HG03139 (cell line): ENCODE measurements around the gene TMEM9B.
A peak's percentile ranks its signal among the peaks of the same experiment; 100 is the strongest.
"Not testable (repeated sequence)": the region's sequence is repeated elsewhere in the genome, so short reads cannot be mapped to it uniquely, and the experiment has no call there.

ENCODE experiments used
- ATAC-seq: cut with Tn5 transposase; IDR thresholded peaks from one replicate; pipeline ENCODE4 v1.9.1; 2021; ENCODE audit not compliant: unreplicated experiment

TMEM9B gene

DNA sequence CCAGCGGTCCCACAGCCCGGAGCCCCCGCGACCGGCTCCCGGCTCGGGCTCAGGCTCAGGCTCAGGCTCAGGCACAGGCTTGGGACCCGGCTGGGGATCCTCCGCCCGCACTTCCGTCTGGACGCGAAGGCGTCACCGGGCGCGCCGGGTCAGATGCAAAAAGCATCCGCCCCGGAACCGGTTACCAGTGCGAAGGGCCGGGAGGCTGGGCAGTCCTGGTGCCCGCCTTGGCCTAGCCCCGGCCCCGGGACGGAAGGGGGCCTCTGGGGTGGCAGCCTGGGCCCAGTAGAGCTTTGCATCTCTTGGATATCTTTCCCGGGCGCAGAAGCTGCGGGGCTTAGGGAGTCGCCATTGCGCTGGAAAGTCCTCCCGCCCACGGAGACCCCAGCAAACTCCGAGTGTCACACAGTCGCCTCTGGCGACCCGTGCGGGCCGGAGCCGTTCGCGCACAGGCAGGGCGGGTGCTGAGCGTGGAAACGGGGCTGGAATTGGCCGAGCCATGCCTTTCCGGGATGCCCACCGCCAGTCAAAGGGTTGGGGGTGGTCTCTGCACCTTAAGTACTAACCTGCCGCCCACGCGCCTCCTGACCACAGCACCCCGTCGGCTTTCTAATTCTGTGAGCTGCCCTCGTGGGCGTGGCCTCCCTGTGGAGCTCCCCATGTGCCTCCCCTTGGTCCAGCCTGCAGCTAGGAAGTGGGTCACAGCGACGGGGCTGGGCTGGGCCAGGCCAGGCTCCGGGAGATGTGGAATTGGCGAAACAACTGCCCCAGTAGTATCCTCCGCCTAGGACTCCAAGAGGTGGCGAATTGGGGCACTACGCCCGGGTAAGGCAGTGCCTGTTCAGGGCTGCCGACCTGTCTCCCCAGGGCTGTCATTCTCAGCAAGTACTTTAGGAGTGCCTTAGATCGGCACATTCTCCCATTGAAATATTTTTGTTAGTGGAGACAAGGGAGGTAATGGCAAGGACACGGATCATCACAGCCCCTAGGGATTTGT is at the start of gene TMEM9B:
Gene TMEM9B (minus strand): TSS at position 119 of the 997 bp plus-strand sequence. CDS start 129 bp downstream, outside the sequence.
- ATAC-seq: peak; percentile 68

DNA sequence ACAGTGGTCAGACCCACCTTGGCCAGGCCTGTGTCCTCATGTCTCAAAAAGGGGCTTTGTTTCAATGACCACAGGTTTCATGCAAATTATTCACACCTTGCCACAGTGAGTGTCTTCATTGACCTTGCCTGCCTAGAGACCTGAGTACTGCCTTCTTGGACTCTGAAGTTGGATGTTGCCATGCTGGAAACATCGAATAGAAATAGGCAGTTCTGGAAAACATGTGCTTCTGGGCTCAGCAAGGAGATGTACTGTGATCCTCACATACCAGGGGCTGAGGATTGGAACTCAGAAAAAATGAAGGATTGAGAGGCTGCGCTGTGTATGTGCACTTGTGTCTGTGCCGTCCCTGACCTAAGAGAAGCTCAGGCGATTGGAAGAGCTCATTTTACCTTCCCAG is 49.1 kb upstream of the TMEM9B start:
- ATAC-seq: no peak

DNA sequence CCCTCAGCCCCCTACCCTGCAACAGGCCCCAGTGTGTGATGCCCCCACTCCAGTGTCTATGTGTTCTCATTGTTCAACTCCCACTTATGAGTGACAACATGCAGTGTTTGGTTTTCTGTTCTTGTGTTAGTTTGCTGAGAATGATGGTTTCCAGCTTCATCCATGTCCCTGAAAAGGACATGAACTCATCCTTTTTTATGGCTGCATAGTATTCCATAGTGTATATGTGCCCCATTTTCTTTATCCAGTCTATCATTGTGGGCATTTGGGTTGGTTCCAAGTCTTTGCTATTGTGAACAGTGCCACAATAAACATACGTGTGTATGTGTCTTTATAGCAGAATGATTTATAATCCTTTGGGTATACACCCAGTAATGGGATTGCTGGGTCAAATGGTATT is 45.3 kb upstream of the TMEM9B start:
- not testable (repeated sequence) for ATAC-seq

DNA sequence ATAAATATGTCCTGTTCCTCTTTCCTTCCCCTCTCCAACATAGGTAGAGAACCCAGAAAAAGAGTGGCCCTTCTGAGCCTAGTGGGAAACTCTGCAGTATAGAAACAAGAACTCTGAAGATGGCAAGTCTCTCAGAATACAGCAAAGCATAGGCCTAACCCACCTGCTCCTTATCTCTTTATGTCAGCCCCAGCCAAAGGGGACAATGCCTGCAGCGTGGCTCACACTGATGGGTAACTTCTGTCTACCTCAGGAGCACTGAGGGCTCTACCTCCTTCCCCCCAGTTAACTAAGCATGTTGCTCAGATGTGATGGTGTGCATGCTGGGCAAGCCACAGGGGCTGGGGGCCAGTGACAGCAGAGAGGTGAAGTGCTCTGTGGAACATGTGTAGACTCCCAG is 44.4 kb upstream of the TMEM9B start:
- no peak for ATAC-seq

DNA sequence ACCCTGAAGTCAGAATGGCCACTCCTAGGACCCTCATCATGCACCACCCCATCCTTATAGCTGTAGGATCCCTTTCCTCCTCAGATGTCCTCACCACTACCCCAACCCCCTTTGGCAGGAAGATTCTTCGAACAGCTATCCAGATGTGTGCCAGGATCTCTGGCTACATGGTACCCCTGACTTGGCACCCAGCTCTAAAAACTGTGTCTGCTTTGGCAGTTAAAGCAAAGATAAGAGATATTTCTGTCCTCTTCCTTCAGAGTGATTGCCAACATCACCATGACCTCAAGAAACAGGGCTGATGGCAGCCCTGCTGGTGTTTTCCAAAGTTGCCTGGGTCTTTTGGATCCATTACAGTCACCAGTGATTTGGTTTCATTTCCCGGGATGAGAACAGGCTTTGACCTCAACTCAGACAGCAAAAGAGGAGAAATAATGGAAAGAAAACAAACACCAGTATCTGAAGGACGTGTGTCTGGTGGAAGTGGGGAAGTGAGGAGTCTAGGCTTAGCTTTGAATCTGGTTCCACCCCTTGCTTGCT is 43.8 kb upstream of the TMEM9B start:
- no peak for ATAC-seq

DNA sequence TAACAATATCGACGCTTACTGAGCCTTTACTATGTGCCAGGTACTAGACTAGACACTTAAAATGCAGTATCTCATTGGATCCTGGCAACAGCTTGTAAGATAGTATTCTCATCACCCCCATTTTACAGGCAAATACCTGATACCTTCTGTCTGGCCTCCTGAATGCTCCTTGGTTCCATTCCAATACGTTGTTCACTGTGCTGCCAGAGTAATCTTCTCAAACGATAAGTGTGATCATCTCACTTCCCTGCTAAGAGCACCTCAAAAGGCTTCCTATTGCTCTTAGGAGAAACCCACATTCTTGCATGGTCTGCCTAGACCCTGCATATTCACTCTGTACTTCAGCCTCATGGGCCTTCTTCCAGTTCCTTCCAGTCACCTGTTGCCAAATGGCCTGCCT is 40.8 kb upstream of the TMEM9B start:
- no peak for ATAC-seq

DNA sequence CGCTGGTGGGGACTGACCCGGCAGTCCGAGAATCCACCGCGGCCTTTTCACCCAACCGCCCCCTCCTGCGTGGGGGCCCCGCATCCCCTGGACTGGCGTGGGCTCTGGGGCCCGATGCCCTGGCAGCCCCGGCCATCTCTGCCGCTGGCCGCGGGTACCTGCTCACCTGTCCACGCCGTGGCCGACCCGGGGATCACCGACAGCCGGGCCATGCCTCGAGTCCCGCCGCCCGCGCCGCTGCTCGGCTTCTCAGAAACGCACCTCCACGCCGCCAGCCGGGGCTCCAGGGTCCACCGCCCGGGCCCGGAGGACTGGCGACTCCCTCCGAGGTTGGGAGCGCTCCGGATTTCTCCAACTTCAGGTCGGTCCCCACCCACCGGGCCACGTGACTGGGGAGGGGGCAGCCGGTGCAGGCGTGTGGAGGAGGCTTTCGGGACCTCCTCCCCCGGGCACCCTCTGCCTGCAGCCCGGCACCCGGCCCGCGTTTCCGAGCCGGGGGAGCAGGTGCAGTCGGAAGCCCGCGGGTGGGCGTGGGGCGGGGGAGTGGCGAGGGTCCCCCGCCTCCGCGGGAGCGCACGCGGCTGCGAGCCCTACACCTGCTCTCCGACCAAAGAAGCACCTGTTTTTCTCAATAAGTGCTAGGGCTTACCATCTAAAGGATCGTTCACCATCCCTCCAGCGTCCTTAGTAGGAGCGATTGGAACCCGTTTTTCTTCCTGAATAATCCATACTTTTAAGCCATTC is 40.1 kb upstream of the TMEM9B start:
- no peak for ATAC-seq

DNA sequence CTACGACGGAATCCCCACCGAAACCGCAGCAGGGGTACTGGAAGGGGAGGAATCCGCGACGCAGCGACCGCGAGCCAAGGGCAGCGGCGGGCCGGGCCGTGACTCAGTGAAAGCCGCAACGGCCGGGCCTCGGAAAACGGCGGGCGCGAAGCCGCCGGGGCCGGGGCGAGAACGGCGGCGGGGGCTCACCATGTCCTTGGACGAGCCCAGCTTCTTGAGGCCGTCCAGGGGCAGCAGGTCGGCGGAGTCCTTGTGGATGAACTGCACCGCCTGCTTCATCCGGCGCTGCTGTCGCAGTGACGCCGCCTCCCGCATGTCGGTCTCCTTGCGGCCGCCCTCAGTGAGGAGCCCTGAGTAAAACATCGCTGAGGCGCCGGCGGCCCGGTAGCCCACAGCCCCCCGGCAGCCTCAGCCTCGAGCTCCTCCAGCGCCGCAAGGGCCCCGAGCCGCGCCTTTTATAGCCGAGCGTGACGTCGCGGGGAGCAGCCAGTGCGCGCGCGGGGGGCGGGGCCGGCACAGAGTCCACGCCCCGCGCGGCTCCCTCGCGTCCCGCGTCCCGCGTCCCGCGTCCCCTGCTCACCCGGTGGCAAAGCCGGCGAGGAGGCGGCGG is 39.4 kb upstream of the TMEM9B start, which contains the start of gene NRIP3:
Gene NRIP3 (minus strand): TSS at position 429 of the 610 bp plus-strand sequence. CDS start 66 bp downstream, at position 363.
- ATAC-seq: no peak

DNA sequence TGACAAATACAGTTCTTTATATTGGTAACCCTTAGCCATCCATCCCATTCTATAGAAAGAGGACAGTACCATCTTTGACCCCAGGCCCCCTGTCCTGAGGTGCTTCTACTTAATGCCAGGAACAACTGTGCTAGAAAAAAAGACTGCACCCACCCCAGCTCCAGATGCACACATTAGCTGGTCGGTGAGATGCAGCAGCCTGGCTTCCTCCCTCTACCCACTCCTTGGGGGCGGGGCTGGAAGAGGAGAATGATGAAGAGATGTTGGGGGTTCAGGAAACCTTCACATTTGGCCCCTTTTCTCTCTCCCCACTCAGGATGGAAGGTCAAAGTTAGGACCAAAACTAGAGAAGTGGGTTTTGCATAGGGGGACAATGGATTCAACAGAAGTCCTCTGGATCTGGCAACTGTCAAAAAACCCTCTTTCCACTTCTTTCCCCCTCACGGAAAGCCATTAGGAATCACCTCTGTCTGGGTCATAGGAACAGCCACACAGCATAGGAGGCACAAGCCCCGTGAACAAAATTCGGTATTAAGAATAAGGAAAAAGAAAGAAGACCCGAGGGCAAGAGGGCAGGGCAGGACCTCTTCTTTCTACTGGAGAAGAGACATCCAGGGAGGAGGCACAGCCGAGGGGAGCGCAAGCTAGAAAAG is 38.8 kb upstream of the TMEM9B start:
- no peak for ATAC-seq

DNA sequence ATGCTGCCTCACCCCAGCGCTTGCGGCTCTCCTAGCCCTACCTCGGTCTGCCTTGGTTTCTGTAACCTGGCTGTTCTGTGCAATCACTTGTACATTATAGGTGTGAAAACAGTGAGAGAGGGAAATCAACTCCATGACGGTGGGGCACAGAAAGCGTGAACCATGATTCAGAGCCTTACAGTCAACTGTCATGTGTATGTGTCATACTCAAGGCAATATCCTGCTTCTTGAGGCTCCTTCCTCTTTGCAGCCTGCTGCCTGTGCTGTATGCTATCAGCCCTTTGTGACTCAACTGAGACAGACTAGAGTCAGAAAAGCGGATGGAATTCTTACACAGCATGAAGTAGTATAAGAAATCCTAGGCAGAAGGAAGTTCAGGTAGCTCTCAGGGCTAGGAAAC is 37.5 kb upstream of the TMEM9B start:
- no peak for ATAC-seq

DNA sequence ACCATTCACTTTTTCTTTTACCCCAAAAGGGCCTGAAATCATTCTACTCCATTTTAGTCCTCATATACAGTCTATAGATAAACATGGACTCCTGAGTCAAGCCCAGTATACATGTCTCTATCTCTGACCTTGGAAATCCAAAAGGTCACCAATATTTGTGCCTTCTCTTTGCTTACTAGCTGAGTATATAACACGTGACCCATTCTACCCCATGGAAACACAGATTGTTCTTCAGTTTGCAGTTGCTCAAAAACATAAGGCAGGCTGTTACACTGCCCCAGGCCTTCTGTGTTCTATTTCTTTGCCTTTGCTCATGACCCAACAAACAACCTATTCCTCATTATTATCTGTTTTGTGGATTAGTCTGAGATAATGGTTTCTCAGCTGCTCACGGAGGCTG is 33.8 kb upstream of the TMEM9B start:
- ATAC-seq: no peak

DNA sequence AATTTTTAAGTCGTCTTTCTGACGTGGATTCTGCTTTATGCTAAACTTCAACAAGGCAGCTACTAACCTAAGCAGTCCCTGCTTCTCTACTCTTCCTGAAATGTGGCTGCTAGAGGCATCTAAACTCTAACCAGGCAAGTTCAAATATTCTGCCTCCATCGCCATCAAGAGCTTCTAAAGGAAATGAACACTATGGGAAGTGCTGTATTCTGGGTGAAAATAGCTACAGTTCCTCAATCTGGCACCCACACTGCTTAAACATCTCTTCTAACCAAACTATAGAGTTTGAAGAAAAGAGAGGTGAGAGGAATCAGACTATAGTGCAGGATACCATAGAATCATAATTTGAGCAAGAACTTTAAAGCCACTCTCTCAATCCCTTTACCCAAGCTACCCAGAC is 33.2 kb upstream of the TMEM9B start:
- no peak for ATAC-seq

DNA sequence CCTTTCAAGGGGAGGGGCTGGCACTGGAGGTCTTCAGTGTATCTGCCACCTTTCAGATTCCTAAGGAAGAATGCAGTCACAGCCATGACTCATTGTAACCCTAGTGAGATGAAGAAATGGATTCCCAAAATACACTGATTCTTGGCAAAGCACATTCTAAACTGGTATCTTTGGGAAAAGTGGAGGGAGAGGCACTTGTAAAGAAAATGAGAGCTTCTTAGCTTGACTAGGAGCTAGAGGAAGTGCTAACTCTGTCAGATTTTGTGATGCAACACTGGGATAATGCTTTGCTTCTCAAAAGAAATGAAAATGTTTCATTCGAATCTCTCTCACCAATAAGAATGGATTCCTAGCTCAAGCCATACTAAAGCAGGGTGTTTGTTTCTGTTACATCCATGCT is 25.2 kb upstream of the TMEM9B start:
- no peak for ATAC-seq

DNA sequence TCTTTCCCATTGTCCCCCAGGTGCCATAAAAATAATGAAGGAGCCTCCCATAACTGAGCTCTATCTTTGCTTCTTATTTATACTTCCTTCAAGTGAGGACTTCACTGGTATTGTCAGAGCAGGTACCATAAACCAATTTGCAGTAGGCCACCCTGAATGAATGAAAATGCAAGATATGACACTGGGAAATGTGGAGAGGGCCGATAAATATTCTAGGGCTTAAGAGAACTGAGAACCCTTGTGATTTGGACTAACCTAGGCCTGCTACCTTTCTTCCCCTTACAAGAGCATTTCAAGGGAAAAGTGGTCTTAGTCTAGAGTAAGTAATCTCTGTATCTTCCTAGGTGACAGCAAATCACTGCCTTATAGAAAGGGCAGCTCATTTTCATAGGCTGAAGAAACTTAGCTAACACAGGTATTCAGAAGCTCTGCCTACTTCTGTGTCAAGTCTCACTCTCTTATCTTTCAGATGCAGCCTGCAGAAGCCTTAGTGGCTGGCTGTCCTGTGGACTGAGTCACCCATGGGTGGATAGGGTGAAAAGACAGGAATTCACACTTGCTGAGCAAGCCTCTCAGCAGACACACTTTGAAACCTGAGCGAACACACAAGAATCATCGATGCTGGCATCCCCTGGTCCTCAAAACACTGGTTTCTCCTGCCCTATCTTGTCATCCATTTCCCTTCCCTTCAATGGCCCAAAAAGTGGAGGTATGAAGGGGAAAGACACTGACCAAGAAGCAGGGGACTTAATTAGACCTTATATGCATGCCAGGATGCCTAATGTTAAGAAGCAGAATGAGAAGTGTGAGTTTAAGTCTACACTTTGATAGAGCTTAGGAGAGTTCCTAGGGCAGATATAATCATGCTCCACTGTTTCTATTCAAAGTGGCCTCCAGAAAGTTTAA is 24.3 kb upstream of the TMEM9B start:
- ATAC-seq: no peak

DNA sequence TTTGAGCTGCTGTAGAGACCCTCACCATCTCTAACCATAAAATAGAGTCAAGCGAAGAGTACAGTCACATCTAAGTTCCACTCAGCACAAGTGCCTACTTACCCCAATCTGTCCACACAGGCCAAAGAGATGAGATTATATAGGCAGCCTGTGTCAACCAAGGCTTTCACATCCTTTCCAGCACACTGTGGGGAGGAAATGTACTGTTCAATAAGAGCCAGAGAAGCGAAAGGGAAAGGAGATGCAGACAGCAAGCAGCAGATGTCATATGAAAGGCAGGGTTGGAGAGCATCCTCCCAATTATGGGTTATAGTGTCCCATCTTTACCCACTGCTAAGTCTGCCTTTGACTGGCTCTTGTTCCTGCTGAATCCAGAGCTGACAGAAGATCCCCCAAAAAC is 23.2 kb upstream of the TMEM9B start:
- ATAC-seq: no peak

DNA sequence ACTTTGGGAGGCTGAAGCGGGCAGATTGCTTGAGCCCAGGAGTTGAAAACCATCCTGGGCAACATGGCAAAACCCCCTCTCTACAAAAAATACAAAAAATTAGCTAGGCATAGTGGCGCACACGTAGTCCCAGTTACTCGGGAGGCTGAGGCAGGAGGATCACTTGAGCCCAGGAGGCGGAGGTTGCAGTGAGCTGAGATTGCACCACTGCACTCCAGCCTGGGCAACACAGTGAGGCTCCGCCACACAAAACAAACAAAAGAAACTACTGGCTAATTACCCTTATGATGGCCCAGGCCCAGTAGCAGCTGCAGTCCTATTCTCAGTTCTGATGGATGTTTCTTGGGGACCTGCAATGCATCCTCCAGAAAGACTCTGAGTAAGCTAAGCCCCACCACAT is 22.5 kb upstream of the TMEM9B start:
- ATAC-seq: not testable (repeated sequence)

DNA sequence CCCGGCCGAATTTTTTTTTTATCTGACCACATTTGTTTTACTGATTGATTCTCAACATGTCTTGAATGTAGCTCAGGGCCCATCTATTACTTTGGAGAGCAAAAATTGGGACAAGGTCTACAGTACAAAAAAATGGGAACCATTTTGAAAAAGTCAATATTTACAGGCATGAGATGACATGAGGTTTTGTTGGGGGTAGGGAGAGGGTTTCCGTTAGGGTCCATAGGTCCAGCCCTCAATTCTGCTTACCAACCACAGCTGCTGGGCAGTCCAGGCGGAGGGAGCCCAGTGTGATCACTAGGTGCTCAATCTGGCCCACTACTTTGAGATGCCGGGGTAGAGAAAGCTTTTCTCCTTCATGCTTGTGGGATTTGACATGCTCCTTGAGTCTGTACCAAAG is 21.2 kb upstream of the TMEM9B start:
- no peak for ATAC-seq

DNA sequence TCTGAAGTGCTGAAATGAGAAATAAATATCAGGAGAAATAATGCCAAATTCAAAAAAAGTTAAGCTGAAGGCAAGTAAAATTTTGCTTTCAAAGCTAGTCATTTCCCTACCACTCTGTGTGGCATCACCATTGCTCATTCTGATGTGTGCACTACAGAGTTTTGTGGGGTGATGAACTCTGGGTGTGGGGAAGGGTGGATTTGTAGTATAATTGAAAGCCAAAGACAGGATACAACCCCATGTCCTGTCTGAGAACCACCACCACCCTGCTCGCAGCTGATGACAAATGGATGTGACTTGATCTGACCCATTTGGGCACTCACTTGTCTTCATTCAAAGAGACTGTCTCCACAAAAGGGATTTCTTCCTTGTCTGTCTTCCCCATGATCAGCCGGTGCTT is 19.3 kb upstream of the TMEM9B start:
- no peak for ATAC-seq

DNA sequence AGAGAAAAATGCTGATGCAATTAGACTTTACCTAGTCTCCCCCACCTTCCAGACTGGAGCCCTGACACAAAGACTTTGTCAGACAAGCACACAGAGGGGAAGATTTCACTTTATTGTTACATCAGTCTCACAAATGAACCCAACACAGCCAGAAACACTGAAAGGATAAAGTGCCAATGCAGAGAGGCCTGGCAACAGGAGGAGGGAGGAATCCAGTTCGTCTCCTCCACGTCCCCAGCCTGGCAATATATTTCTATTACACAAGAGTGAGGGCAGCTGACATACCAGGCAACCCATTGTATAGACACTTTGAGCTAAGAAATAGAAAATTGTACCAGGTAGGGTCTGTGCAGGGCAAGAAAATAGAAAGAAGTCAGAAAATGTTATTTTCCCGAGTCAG is 16.2 kb upstream of the TMEM9B start:
- ATAC-seq: no peak

DNA sequence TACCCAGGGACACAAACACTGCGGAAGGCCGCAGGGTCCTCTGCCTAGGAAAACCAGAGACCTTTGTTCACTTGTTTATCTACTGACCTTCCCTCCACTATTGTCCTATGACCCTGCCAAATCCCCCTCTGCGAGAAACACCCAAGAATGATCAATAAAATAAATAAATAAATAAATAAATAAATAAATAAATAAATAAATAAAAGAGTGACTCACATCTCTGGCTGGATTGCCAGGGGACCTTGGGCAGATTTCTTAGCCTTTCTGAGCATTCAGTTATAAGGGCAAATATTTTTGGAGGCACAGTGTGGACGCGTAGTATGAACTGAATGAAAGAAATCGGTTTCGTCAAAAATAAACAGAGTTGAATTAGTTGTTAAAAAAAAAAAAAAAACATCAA is 15.1 kb upstream of the TMEM9B start:
- ATAC-seq: not testable (repeated sequence)
